ACC112 (cell line): ENCODE data around the gene SLC24A3.

Source experiments
- H2AFZ ChIP-seq: fragments of 200-600 bp; sonication (generic); one replicate; pipeline ENCODE4 v1.6.0; 2017; ENCODE audit warnings: antibody characterized with exemption, low read length; ENCODE audit not compliant: unreplicated experiment
- H3K27ac ChIP-seq: fragments of 200-600 bp; sonication (generic); 2 replicates; pipeline ENCODE4 v1.5.1; 2014; ENCODE audit warnings: low read depth, mild to moderate bottlenecking, antibody characterized with exemption, low read length, moderate library complexity
- H3K27me3 ChIP-seq: fragments of 200-600 bp; sonication (generic); 2 replicates; pipeline ENCODE4 v1.6.1; 2014; ENCODE audit warnings: mild to moderate bottlenecking, antibody characterized with exemption, low read length, moderate library complexity, mixed read lengths; ENCODE audit not compliant: insufficient read depth
- H3K36me3 ChIP-seq: fragments of 200-600 bp; sonication (generic); 2 replicates; pipeline ENCODE4 v1.6.1; 2016; ENCODE audit warnings: mild to moderate bottlenecking, antibody characterized with exemption, low read length, moderate library complexity, mixed read lengths; ENCODE audit not compliant: insufficient read depth
- H3K4me1 ChIP-seq: fragments of 200-600 bp; sonication (generic); one replicate; pipeline ENCODE4 v1.6.1; 2016; ENCODE audit warnings: low read length, mixed read lengths; ENCODE audit not compliant: insufficient read depth, unreplicated experiment, control insufficient read depth
- H3K4me3 ChIP-seq: fragments of 200-600 bp; sonication (generic); 2 replicates; pipeline ENCODE4 v1.5.1; 2014; ENCODE audit warnings: mild to moderate bottlenecking, low read depth, low read length
- H3K79me2 ChIP-seq: fragments of 200-600 bp; sonication (generic); one replicate; pipeline ENCODE4 v1.6.0; 2016; ENCODE audit warnings: low read length; ENCODE audit not compliant: control insufficient read depth, unreplicated experiment, insufficient read depth

The SLC24A3 gene

DNA sequence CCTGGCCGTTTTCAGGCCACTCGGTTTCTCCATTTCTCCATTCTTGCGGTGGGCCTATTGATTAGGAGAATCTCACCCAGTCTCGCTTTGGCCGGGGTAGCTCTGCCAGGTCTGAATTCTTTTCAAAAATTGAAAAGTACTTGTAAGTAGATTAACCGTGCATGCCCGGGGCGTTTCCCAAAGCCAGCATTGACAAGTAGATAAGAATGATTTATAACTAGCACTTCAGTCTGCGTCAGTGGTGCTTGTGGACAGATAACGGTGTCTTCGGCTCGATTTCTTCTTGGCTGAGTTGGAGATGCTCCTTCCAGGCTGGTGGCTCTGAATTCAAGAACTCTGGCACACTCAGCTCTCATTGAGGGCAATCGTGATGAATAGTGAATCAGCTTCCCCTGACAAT, 29.0 kb downstream of the SLC24A3 start:
- Histone ChIP-seq H3K4me1 (no peaks in the 10 kb centered on the region), H3K36me3 (no peaks in the 10 kb centered on the region), H3K79me2 (no peaks in the 10 kb centered on the region), H3K4me3 (no peak overlapping the region), H3K27ac (no peak overlapping the region), H3K27me3 (no peaks in the 10 kb centered on the region), H2AFZ (no peak overlapping the region)

DNA sequence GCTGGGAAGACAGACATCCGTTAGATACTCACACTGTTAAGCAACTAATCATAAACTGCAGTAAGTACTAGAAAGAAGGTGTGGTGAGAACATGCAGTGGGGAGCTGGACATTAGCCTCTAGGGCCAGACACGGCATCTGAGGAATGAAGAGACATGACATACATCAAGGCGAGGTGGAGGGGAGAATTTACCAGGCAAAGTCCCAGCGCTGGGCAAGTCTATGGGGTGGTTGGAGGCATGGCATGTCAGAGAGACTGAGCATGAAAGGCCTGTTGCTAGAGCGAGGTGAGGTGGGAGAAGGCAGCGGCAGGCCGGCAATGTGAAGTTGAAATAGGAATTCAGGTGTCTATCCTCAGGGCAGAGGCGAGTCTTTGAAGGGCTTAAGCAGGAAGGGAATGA, 31.8 kb downstream of the SLC24A3 start:
- H3K36me3 ChIP-seq: no peaks in the 10 kb centered on the region
- H3K79me2 ChIP-seq: no peaks in the 10 kb centered on the region
- no peak overlapping the region for H2AFZ ChIP-seq
- no peaks in the 10 kb centered on the region for H3K4me1 ChIP-seq
- H3K4me3 ChIP-seq: no peak overlapping the region
- no peaks in the 10 kb centered on the region for H3K27me3 ChIP-seq
- H3K27ac ChIP-seq: no peak overlapping the region

DNA sequence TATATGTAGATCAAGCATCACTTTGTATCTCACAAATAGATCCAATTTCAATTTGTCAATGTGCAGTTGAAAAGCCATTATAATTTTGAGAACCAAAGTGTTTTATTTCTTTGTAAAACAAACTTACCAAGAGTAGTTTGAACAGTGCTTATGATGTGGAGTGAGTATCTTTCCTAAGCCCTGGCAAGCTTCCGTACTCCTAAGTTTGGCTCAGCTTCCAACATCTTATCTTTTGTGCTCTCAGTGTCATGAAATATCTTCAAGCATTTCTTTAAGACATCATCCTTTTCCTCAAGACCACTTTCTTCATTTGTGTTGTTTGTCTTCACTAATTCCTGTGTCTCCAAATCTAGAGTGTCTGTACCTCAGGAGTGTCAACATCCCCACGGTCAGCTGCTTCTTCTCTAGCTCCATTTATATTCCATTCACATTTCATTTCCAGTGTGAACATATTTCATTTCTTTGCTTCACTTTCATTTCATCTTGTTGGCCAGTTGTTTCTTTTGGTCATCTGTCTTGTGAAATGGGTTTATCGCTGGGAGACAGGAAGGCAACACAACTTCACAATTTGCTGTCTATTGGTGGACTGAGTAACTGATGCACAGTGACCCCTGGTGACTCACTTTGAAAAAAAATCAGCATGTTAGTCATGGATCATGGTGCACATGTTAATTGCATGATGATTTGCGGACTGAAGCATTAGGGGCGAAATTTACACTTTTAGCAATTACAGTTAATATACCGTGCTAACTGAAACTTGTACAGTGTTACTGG, 36.9 kb downstream of the SLC24A3 start:
- Histone ChIP-seq H2AFZ (no peak overlapping the region), H3K27ac (no peak overlapping the region), H3K36me3 (no peaks in the 10 kb centered on the region), H3K27me3 (no peaks in the 10 kb centered on the region), H3K4me3 (no peak overlapping the region), H3K79me2 (no peaks in the 10 kb centered on the region), H3K4me1 (no peaks in the 10 kb centered on the region)

DNA sequence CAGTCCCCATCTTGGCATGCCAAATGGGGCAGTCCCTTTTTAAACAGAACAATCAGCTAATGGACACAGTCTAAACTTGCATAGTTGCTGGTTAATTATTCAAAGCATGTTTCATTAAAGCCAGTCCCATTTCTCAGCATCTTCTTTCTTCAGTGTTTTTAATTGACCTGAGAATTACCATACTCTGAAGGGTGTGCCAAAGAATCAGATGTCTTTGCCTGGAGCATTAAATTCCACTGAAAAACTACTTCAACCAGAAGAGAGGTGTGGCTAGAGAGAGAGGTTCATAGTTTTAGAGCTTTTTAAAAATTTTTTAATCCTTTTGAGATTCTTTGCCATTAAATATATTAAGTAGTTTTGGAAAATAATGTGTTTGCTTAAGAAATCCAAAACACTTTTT, 37.9 kb downstream of the SLC24A3 start:
- no peak overlapping the region for H3K4me3 ChIP-seq
- no peaks in the 10 kb centered on the region for H3K79me2 ChIP-seq
- H3K4me1 ChIP-seq: no peaks in the 10 kb centered on the region
- H2AFZ ChIP-seq: no peak overlapping the region
- no peak overlapping the region for H3K27ac ChIP-seq
- H3K27me3 ChIP-seq: no peaks in the 10 kb centered on the region
- H3K36me3 ChIP-seq: no peaks in the 10 kb centered on the region

DNA sequence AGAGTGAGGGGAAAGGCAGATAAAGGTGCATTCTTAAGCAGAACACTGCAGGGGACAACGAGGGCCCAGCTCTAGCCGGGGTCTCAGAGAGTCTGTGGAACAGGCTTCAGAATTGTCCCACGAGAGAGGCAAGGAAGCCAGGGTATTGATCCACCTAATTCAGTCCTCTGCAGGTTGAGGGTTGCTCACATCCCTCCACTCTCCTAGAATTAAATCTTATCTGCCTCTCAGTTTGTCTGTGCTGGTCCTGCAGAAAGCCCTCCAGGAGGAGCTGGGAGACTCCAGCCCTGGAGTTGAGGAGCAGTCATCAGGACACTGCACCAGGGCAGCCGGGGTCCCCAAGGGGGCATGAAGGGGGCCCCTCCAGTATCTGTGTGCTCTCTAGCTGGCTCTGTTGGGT, 39.1 kb downstream of the SLC24A3 start:
- H2AFZ ChIP-seq: no peak overlapping the region
- no peak overlapping the region for H3K4me3 ChIP-seq
- H3K36me3 ChIP-seq: no peaks in the 10 kb centered on the region
- H3K27ac ChIP-seq: no peak overlapping the region
- H3K27me3 ChIP-seq: no peaks in the 10 kb centered on the region
- no peaks in the 10 kb centered on the region for H3K79me2 ChIP-seq
- H3K4me1 ChIP-seq: no peaks in the 10 kb centered on the region

DNA sequence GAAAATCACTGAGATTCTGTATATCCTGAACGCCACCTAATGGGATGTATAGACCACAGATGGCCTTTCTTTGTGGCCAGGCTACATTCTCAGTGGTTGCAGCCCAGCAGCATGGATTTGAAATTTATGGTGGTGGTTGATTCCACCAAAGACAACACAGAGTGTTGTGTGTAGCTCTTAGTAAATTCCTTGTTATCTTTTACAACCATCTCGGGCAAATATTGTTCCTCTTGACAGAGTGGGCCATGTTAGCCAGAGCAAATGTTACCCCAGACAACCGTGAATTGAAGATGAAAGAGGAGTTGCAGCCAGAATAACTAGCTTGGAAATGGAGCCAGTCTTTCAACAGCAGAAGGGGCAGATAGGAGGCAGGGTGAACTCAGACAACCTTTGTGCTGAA, 39.5 kb downstream of the SLC24A3 start:
- no peak overlapping the region for H3K27ac ChIP-seq
- H3K27me3 ChIP-seq: no peaks in the 10 kb centered on the region
- H3K36me3 ChIP-seq: no peaks in the 10 kb centered on the region
- H3K4me3 ChIP-seq: no peak overlapping the region
- H3K79me2 ChIP-seq: no peaks in the 10 kb centered on the region
- H2AFZ ChIP-seq: no peak overlapping the region
- no peaks in the 10 kb centered on the region for H3K4me1 ChIP-seq

DNA sequence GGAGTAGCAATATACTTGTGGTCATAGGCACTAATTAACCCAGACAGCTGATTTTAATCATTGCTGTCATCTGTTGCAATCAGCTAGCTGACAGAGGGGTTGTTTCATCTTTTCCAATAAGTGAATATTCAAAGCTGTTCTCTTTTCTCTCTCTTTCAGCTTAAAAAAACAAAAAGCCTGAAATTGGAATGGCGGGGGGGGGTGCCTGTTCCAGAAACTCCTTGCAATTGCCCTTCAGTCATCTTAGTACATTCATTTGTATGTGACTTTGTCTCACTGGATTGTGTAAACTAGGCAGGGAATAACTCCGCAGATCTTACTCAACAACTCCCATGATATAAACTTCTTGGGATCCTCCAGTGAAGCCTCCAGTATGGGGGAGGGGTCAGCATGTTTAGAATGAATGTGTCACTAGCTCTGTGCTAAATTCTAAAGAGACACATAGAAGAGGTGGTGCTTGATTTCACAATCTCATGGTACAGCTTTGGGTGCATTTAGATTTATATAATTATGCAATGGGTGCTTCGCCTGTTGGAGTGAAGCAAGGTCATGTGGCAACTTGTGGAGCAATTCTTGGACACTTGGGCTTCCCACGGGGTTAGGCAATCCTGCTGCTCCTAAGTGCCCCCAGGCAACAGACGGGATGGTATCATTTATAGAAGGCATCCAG, 40.1 kb downstream of the SLC24A3 start:
- H3K4me3 ChIP-seq: no peak overlapping the region
- no peak overlapping the region for H2AFZ ChIP-seq
- H3K27me3 ChIP-seq: no peaks in the 10 kb centered on the region
- no peak overlapping the region for H3K27ac ChIP-seq
- no peaks in the 10 kb centered on the region for H3K4me1 ChIP-seq
- no peaks in the 10 kb centered on the region for H3K36me3 ChIP-seq
- no peaks in the 10 kb centered on the region for H3K79me2 ChIP-seq

DNA sequence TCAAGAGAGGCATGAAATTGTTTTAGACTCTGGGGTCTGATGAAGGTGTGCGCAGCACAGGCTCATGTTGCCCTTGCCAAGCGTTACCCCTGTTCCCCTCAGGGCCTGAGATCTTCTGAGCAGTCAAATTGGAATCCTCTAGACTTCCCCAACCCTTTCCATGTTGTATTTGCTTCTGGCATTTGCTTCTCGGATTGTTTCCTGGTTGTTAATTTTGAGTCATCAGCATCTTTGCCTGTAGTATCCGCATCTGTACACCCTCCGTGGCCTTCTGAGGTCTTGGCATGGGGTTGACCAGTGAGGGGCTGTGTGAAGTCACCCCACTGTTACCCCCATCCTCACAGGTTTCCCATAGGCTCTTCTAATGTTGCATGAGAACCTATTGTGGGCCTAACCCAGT, 40.9 kb downstream of the SLC24A3 start:
- Histone ChIP-seq H3K4me1 (no peaks in the 10 kb centered on the region), H2AFZ (no peak overlapping the region), H3K27ac (no peak overlapping the region), H3K79me2 (no peaks in the 10 kb centered on the region), H3K36me3 (no peaks in the 10 kb centered on the region), H3K4me3 (no peak overlapping the region), H3K27me3 (no peaks in the 10 kb centered on the region)

DNA sequence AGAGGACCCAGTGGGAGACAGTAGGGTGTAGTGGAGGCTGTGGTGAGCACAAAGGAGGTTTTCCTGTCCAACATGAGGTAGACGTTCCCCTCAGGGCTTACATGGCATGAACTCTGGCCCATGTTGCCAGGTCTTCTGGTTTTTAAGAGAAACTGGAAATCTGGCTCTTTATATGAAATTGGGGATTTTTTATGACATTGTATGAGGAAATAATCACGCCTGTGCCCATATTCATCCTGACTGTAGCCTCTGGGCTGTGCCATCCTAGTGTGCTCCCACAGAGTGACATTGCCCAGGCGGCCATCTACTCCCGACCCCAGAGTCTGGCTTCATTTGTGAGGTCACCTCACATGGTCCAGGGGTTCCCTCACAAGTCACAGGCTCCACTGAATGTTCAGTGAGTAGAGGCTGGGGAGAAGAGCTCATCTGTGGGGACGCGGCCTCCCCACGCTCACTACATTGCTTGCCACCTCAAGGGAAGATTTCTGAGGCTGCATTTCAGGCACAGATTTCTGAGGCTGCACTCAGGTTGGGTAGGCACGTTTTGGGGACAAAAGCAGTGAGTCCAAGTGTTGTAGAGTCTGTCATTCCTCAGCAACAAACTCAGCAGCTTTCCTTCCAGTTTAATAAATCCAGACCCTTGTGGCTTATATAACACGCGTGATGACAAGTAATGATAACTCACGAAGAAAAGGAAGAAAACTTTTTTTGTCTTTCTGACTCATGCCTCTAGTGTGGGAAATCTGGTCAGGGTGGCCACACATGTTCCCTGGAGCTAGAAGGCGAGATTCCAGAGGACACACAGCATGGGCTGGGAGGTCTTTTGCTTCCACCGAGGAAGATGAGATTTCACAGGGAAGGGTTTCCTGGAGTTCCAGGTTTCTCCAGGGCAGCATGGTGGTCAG, 41.7 kb downstream of the SLC24A3 start:
- Histone ChIP-seq H3K4me1 (no peaks in the 10 kb centered on the region), H3K27me3 (no peaks in the 10 kb centered on the region), H3K27ac (no peak overlapping the region), H3K36me3 (no peaks in the 10 kb centered on the region), H3K4me3 (no peak overlapping the region), H3K79me2 (no peaks in the 10 kb centered on the region), H2AFZ (no peak overlapping the region)

DNA sequence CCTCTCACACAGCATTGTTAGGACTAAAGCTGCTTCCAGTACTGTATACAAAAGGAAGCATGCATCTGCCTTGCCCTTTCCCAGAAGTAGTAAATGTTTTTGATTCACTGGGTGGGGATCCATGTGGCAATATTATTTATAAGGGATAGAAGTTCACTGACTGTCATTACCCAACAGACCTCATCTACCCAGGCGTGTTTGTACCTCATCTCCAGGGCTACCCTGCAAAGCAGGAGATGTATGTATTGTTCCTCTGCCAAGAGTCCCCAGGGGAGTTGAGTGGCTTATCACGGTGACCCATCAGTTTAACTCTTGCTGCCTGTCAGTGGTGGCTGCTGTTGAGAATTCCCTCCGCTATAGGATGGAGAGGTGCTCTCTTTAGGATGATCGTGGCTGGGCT, 42.5 kb downstream of the SLC24A3 start:
- no peak overlapping the region for H3K27ac ChIP-seq
- no peak overlapping the region for H2AFZ ChIP-seq
- H3K27me3 ChIP-seq: no peaks in the 10 kb centered on the region
- no peak overlapping the region for H3K4me3 ChIP-seq
- H3K79me2 ChIP-seq: no peaks in the 10 kb centered on the region
- no peaks in the 10 kb centered on the region for H3K36me3 ChIP-seq
- H3K4me1 ChIP-seq: no peaks in the 10 kb centered on the region
